A673 (cell line): Measurements from ENCODE around the gene KLKB1. TPM values are rescaled to one million over a fixed set of nuclear protein-coding genes. Genes with fewer than 3 reads are reported as not detected.

Experiments used
- BruUV-seq: library from RNA; stranded (reverse); fragments of 400-500 nt; replicated peaks from 2 replicates; lab custom pipeline; 2021; lab: Mats Ljungman, UMichigan
- CTCF ChIA-PET: fragments of 300-600 bp; sonication (Branson Sonifier 250); formaldehyde crosslinking; loops from one replicate; lab custom pipeline; 2022; ENCODE audit warnings: antibody characterized with exemption; lab: Charles Lee
- POLR2A ChIA-PET: fragments of 300-600 bp; sonication (Branson Sonifier 250); formaldehyde crosslinking; loops from one replicate; lab custom pipeline; 2022; ENCODE audit warnings: antibody characterized with exemption; ENCODE audit not compliant: low non-redundant PET; lab: Charles Lee
- DNase-seq: peaks from one replicate; pipeline ENCODE4 v3.0.0-alpha.2; 2015; ENCODE audit warnings: low spot score
- H3K27ac ChIP-seq: fragments of 200-600 bp; sonication (generic); 2 replicates; pipeline ENCODE4 v1.5.1; 2016; ENCODE audit warnings: mixed run types, low read depth, mild to moderate bottlenecking, mixed read lengths, antibody characterized with exemption, low read length; ENCODE audit not compliant: poor library complexity, severe bottlenecking
- H3K27me3 ChIP-seq: fragments of 200-600 bp; sonication (generic); replicated peaks from 2 replicates; pipeline ENCODE4 v1.6.1; 2017; ENCODE audit warnings: mixed run types, low read depth, mild to moderate bottlenecking, mixed read lengths, antibody characterized with exemption, low read length; ENCODE audit not compliant: insufficient read depth, poor library complexity
- H3K36me3 ChIP-seq: fragments of 200-600 bp; sonication (generic); 2 replicates; pipeline ENCODE4 v1.6.1; 2016; ENCODE audit warnings: mixed run types, mild to moderate bottlenecking, mixed read lengths, antibody characterized with exemption, low read length; ENCODE audit not compliant: insufficient read depth, poor library complexity, severe bottlenecking
- H3K4me1 ChIP-seq: fragments of 200-600 bp; sonication (generic); 2 replicates; pipeline ENCODE4 v1.6.1; 2017; ENCODE audit warnings: mixed run types, mild to moderate bottlenecking, mixed read lengths, antibody characterized with exemption, low read length; ENCODE audit not compliant: insufficient read depth, poor library complexity, severe bottlenecking
- H3K4me3 ChIP-seq: fragments of 200-600 bp; sonication (generic); 2 replicates; pipeline ENCODE4 v1.5.1; 2016; ENCODE audit warnings: low read depth, mixed run types, mild to moderate bottlenecking, mixed read lengths, low read length; ENCODE audit not compliant: poor library complexity, severe bottlenecking
- H3K9me3 ChIP-seq: fragments of 200-600 bp; sonication (generic); 2 replicates; pipeline ENCODE4 v1.6.1; 2016; ENCODE audit warnings: mixed run types, low read depth, mild to moderate bottlenecking, mixed read lengths, antibody characterized with exemption, low read length; ENCODE audit not compliant: poor library complexity, severe bottlenecking
- CTCF ChIP-seq: fragments of 300-800, 200-600 bp; sonication (generic); conservative IDR thresholded peaks from 2 replicates; pipeline ENCODE4 v1.5.1; 2017; ENCODE audit warnings: low read depth, mild to moderate bottlenecking, antibody characterized with exemption, low read length, moderate library complexity, mixed read lengths
- EZH2 ChIP-seq: fragments of 200-600 bp; sonication (generic); IDR thresholded peaks from 2 replicates; pipeline ENCODE4 v1.6.1; 2017; ENCODE audit warnings: borderline replicate concordance, low read depth, mild to moderate bottlenecking, mixed read lengths, antibody characterized with exemption, low read length; ENCODE audit not compliant: poor library complexity, severe bottlenecking
- intact Hi-C: fragments of 100-400 bp; cut with micrococcal nuclease; formaldehyde crosslinking; loops from one replicate; pipeline ENCODE4 v1.10.0; 2022; ENCODE audit not compliant: unreplicated experiment
- total RNA-seq: library from RNA; stranded (reverse); gene quantifications from 2 replicates; pipeline ENCODE4 v1.2.3, GENCODE V29; 2021

KLKB1 gene
- total RNA-seq, 1 experiment from 2014 or later, result not detected

DNA sequence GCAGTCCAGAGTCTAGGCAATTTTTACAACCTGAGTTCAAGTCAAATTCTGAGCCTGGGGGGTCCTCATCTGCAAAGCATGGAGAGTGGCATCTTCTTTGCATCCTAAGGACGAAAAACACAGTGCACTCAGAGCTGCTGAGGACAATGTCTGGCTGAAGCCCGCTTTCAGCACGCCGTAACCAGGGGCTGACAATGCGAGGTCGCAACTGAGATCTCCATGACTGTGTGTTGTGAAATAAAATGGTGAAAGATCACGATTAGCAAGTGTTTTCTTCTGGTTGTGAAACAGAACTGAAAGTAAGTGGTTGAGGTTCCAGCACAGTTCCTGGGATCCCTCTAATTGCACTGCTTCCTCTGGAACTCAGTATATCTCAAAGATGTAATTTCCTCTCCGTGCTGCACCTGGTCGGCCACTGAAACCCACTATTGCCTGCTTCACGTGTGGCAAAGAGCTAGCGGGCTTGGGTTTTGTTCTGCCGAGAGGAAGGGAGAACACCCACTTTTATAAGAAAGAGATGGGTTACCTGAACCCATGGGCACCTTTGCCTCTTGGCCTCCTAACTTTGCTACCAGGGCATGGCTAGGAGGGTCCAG, 31.0 kb downstream of the KLKB1 start:
- ChIA-PET CTCF (no interaction called here), POLR2A (no interaction called here)
- BruUV-seq, result no TSS peak
- Histone ChIP-seq H3K27ac (no peak overlapping the region), H3K36me3 (no peaks in the 10 kb centered on the region), H3K4me1 (no peaks in the 10 kb centered on the region), H3K27me3 (no peaks in the 10 kb centered on the region), H3K4me3 (no peak overlapping the region), H3K9me3 (no peaks in the 10 kb centered on the region)
- no peak for DNase-seq
- intact Hi-C loops, result no loop called here
- TF ChIP-seq CTCF, result no peak
- no peak for TF ChIP-seq EZH2

DNA sequence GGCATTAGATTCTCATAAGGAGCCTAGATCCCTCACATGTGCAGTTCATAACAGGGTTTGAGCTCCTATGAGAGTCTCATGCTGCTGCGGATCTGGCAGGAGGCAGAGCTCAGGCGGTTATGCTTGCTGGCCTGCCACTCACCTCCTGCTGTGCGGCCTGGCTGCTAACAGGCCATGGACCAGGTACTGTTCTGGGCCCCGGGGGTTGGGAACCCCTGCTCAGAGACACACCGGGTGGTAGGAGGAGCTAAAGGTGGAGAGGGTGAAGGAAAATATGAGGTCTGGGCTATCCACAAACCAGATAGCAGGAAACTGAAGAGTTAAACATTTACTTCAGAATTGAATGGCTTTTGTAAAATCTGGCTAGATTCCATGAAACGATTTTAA, 32.8 kb downstream of the KLKB1 start:
- Histone ChIP-seq H3K9me3 (no peaks in the 10 kb centered on the region), H3K4me1 (no peaks in the 10 kb centered on the region), H3K36me3 (no peaks in the 10 kb centered on the region), H3K4me3 (no peak overlapping the region), H3K27ac (no peak overlapping the region), H3K27me3 (no peaks in the 10 kb centered on the region)
- no peak for DNase-seq
- ChIA-PET CTCF (no interaction called here), POLR2A (no interaction called here)
- BruUV-seq, result no TSS peak
- intact Hi-C loops, result no loop called here
- TF ChIP-seq EZH2 (no peak), CTCF (no peak)

DNA sequence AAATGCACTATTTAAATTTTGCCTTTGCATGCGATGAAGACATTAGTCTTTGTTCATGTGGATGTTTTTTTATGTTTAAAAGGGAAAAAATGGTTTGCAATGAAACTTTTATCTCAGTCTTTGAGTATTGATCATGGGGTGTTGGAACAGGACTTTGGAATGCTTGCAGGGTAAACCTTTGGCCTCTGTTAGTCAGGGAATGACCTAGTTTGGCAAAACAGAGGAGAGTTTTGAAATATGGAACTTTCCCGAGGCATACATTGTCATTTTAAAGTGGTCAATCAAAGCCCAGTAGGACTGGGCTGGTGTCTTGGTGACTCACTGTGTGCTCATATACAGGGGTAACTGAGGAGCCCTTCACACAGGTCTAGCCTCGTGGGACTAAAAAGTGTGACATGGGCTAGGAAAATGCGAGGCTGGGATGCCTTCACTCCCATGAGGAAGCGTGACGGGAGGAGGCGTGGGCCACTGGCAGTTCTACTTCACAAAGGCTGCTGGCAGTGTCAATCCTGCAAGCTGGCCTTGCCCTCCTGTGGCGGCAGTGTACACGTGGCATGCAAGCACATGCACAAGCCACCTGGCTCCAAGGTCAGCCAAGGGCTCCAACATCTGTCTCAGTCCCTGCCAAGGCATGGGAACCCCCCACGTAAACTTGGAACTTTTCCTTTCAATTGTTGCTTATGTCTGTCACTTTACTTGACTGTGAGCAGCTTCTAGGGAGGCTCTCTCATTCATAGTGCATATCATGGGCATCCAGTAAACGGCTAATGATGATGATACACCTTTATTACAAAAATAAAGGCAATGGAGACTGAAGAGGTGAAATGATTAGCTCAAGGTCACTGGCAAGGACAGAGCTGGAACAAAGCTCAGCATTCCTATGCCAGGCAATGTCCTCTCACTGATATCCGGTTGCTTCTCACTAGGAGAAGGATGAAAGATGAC, 33.5 kb downstream of the KLKB1 start:
- H3K9me3 ChIP-seq, result no peaks in the 10 kb centered on the region
- TF ChIP-seq CTCF, result no peak
- no peak for TF ChIP-seq EZH2
- H3K4me3 ChIP-seq, result no peak overlapping the region
- ChIA-PET CTCF (no interaction called here), POLR2A (no interaction called here)
- peaks cover 4% of the 10 kb centered on the region for H3K4me1 ChIP-seq
- no peaks in the 10 kb centered on the region for H3K36me3 ChIP-seq
- intact Hi-C loops, result no loop called here
- DNase-seq, result no peak
- BruUV-seq, result no TSS peak
- no peak overlapping the region for H3K27ac ChIP-seq
- no peaks in the 10 kb centered on the region for H3K27me3 ChIP-seq
